A549 (cell line): ENCODE measurements around the gene SDF2L1. TPM values are rescaled to one million over a fixed set of nuclear protein-coding genes. Genes with fewer than 3 reads are reported as not detected.
A peak's percentile ranks its signal among the peaks of the same experiment; 100 is the strongest.
"Not testable (repeated sequence)": the region's sequence is repeated elsewhere in the genome, so short reads cannot be mapped to it uniquely, and the experiment has no call there.

Experiments
- ATAC-seq, 2 experiments: fragments of 200-7000 bp in 1 of 2; fragments of >200 bp in 1 of 2; cut with Nextera tagmentation in 1 of 2; cut with Tn5 transposase in 1 of 2; 3 replicates each; pipeline versions ENCODE4 v1.8.0 to v1.9.1; 2018 to 2020; ENCODE audit warnings: mild to moderate bottlenecking in 1 of 2, moderate library complexity in 1 of 2
- CTCF ChIA-PET: fragments of 300-600 bp; sonication (Branson Sonifier 250); formaldehyde crosslinking; extraction: SDS; loops from one replicate; lab custom pipeline; 2021; ENCODE audit warnings: antibody characterized with exemption, inconsistent platforms; lab: Yijun Ruan, JAX
- POLR2A ChIA-PET: fragments of 350-600 bp; formaldehyde crosslinking; extraction: SDS; loops from one replicate; lab custom pipeline; 2021; ENCODE audit warnings: antibody characterized with exemption, inconsistent platforms; lab: Yijun Ruan, JAX
- DNase-seq, 2 experiments: peaks; one replicate each; pipeline versions ENCODE4 v3.0.0 to v3.0.0-alpha.2; 2011 to 2016; ENCODE audit warnings: low read depth in 1 of 2, low spot score in 1 of 2
- FAIRE-seq: peaks from 2 replicates; lab custom pipeline; 2011; peaks lifted over from hg19 to GRCh38; lab: Jason Lieb, UNC
- H3K27ac ChIP-seq, 2 experiments: fragments of >200 bp; sonication (Bioruptor Twin); formaldehyde crosslinking; 3 replicates each; pipeline ENCODE4 v1.5.1; 2016 to 2017
- H3K4me1 ChIP-seq: fragments of >200 bp; sonication (Bioruptor Twin); formaldehyde crosslinking; 3 replicates; pipeline ENCODE4 v1.6.1; 2016
- H3K4me2 ChIP-seq: fragments of >200 bp; sonication (Bioruptor Twin); formaldehyde crosslinking; 3 replicates; pipeline ENCODE4 v1.6.1; 2016
- H3K4me3 ChIP-seq: fragments of >200 bp; sonication (Bioruptor Twin); formaldehyde crosslinking; 3 replicates; pipeline ENCODE4 v1.5.1; 2016
- H3K9me3 ChIP-seq: fragments of >200 bp; sonication (Bioruptor Twin); formaldehyde crosslinking; 3 replicates; pipeline ENCODE4 v1.6.1; 2016
- CBX2 ChIP-seq: fragments of 200-600 bp; sonication (generic); IDR thresholded peaks from 2 replicates; pipeline ENCODE4 v1.6.1; 2016; ENCODE audit warnings: low read depth, mild to moderate bottlenecking, borderline replicate concordance
- CBX8 ChIP-seq: fragments of 200-600 bp; sonication (generic); IDR thresholded peaks from 2 replicates; pipeline ENCODE4 v1.6.1; 2016
- CHD2 ChIP-seq: fragments of 150-350 bp; IDR thresholded peaks from 2 replicates; pipeline ENCODE4 v1.6.1; 2014; ENCODE audit warnings: low read length; ENCODE audit not compliant: partially characterized antibody
- ESRRA ChIP-seq: fragments of 150-350 bp; IDR thresholded peaks from 2 replicates; pipeline ENCODE4 v1.6.1; 2014; ENCODE audit warnings: mild to moderate bottlenecking, low read length, borderline replicate concordance
- FOXS1 ChIP-seq: fragments of 250-450 bp; sonication (Bioruptor Pico); IDR thresholded peaks from 2 replicates; pipeline ENCODE4 v1.5.0; 2020; ENCODE audit warnings: mild to moderate bottlenecking, moderate library complexity
- GATA3 ChIP-seq: IDR thresholded peaks from 2 replicates; pipeline ENCODE4 v1.6.1; 2012; ENCODE audit warnings: borderline replicate concordance
- HEYL ChIP-seq: fragments of 250-450 bp; sonication (Bioruptor Pico); IDR thresholded peaks from 2 replicates; pipeline ENCODE4 v1.8.0; 2021; ENCODE audit warnings: mild to moderate bottlenecking, moderate library complexity
- NPAS2 ChIP-seq: fragments of 250-450 bp; sonication (Bioruptor Pico); IDR thresholded peaks from 2 replicates; pipeline ENCODE4 v1.8.0; 2022; ENCODE audit warnings: mild to moderate bottlenecking, moderate library complexity, borderline replicate concordance
- RARB ChIP-seq: fragments of 250-450 bp; sonication (Bioruptor Pico); IDR thresholded peaks from 2 replicates; pipeline ENCODE4 v1.8.0; 2021; ENCODE audit warnings: mild to moderate bottlenecking, moderate library complexity
- TFCP2L1 ChIP-seq: fragments of 250-450 bp; sonication (Bioruptor Pico); IDR thresholded peaks from 2 replicates; pipeline ENCODE4 v1.5.0; 2021; ENCODE audit warnings: mild to moderate bottlenecking
- ZSCAN20 ChIP-seq: fragments of 250-450 bp; sonication (Bioruptor Pico); IDR thresholded peaks from 2 replicates; pipeline ENCODE4 v1.8.0; 2022; ENCODE audit warnings: mild to moderate bottlenecking, moderate library complexity
- WGBS: methylation state at CpG from one replicate; pipeline ENCODE4 v1.1.6; 2017; ENCODE audit errors: missing lambda C conversion rate; 5-methylcytosine and 5-hydroxymethylcytosine counted together
- polyA plus RNA-seq, 4 experiments: library from polyadenylated mRNA; depleted of rRNA in 3 of 4; stranded (reverse); fragments of >200 nt; fragmentation: RNase III in 1 of 4; extraction: RNeasy Plus Mini Kit Qiagen cat#74134 plus additional on column Dnase treatment in 1 of 4; gene quantifications; 2 replicates in 3 of 4; 3 replicates in 1 of 4; pipeline ENCODE4 v1.2.3, GENCODE V29; 2011 to 2017
- TF ChIP-seq, protein P1 (sequence below): fragments of 250-450 bp; sonication (Bioruptor Pico); IDR thresholded peaks from 2 replicates; pipeline ENCODE4 v1.5.0; 2021; ENCODE audit warnings: mild to moderate bottlenecking, moderate library complexity, borderline replicate concordance
- TF ChIP-seq, protein P2 (sequence below): IDR thresholded peaks from 2 replicates; pipeline ENCODE4 v1.6.1; 2012
- TF ChIP-seq, protein P3 (sequence below): fragments of >200 bp; sonication (Bioruptor Twin); formaldehyde crosslinking; IDR thresholded peaks from 2 replicates; pipeline ENCODE4 v1.6.1; 2016

Gene SDF2L1
- polyA plus RNA-seq, 2 of the 4 experiments (the other 2 are of a cell fraction) = 13.7 to 41.9 TPM

DNA sequence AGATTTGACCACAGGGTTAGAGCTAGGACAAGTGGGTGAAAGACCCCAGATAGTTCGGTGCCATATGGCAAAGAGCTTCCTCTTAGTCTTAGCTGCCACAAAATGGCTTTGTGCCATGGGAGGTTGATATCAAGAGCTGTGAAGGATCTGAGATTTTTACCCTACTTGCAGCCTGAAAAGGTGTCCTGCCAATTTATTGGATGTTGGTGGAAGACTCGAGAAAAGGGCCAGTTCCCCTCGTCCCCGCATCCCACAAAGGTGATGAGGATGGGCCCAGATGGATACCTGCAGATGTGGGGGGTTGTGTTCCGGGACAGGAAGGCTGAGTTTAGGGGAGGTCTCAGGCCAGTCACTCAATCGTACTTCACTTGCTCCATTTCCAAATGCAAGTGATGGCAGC, 39.5 kb upstream of the SDF2L1 start:
- no peak for DNase-seq
- H3K4me3 ChIP-seq = no peak overlapping the region
- H3K4me1 ChIP-seq = peaks cover 15% of the 10 kb centered on the region
- ChIA-PET CTCF (interaction anchor here (0.8 to 1.4 kb wide), 3 partner anchors 9 to 39 kb away, joined by 4 to 6 read pairs (median 5); no protein-coding TSS in a partner anchor), POLR2A (no interaction called here)
- 92% methylated on average over 6 of the region's 6 CpGs for WGBS
- no peak for FAIRE-seq
- H3K4me2 ChIP-seq = no peak overlapping the region
- TF ChIP-seq, protein P1, sequence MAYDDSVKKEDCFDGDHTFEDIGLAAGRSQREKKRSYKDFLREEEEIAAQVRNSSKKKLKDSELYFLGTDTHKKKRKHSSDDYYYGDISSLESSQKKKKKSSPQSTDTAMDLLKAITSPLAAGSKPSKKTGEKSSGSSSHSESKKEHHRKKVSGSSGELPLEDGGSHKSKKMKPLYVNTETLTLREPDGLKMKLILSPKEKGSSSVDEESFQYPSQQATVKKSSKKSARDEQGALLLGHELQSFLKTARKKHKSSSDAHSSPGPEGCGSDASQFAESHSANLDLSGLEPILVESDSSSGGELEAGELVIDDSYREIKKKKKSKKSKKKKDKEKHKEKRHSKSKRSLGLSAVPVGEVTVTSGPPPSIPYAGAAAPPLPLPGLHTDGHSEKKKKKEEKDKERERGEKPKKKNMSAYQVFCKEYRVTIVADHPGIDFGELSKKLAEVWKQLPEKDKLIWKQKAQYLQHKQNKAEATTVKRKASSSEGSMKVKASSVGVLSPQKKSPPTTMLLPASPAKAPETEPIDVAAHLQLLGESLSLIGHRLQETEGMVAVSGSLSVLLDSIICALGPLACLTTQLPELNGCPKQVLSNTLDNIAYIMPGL (CRISPR knock-in tag) = no peak
- no peak for TF ChIP-seq GATA3
- TF ChIP-seq CBX2 = no peak
- TF ChIP-seq, protein P2, sequence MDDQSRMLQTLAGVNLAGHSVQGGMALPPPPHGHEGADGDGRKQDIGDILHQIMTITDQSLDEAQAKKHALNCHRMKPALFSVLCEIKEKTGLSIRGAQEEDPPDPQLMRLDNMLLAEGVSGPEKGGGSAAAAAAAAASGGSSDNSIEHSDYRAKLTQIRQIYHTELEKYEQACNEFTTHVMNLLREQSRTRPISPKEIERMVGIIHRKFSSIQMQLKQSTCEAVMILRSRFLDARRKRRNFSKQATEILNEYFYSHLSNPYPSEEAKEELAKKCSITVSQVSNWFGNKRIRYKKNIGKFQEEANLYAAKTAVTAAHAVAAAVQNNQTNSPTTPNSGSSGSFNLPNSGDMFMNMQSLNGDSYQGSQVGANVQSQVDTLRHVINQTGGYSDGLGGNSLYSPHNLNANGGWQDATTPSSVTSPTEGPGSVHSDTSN = no peak
- no peak for TF ChIP-seq HEYL (CRISPR knock-in tag)
- TF ChIP-seq RARB = no peak
- no peak for ATAC-seq
- H3K9me3 ChIP-seq = no peaks in the 10 kb centered on the region
- H3K27ac ChIP-seq = no peak overlapping the region

DNA sequence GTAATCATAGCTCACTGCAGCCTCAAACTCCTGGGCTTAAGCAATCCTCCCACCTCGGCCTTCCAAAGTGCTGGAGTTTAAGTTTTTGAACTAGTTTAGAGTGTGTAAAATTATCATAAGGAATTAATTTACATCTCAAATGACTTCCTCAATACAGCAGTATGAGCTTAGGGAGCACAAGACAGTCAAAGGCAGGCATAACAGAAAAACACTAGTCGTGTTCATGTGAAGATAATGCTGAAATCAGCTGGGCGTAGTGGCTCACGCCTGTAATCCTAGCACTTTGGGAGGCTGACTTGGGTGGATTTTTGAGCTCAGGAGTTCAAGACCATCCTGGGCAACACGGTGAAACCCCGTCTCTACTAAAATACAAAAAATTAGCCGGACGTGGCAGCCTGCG, 38.1 kb upstream of the SDF2L1 start:
- no peak for TF ChIP-seq CBX8
- CTCF ChIA-PET = interaction anchor here (1.1 to 2.3 kb wide), 4 partner anchors 11 to 43 kb away, joined by 3 to 7 read pairs (median 4); no protein-coding TSS in a partner anchor

DNA sequence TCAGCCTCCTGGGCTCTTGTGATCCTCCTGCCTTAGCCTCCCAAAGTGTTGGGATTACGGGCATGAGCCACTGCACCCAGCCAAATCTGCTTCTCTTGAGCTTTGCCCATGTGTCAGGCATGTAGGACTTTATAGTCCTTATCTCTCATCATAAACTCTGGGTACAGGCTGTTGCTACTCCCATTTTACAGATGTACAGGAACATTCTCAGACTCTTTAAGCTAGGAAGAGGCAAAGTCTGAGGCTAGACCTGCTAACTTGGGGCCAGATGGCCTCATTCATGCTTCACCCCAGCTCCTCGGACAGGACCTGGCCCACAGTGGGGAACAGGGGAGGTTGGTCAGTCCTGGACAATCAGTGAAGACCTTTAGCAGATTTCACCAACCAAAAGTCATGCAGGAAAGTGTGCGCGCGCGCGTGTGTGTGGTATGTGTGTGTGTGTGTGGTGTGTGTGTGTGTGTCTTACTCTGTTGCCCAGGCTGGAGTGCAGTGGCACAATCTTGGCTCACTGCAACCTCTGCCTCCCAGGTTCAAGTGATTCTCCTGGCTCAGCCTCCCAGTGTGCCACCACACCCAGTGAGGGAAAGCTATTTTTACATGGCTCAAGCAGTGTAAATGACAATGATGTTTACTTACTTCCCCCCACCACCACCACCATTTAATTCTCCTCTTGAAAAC, 36.1 kb upstream of the SDF2L1 start:
- ATAC-seq = no peak
- H3K4me2 ChIP-seq = no peak overlapping the region
- H3K4me3 ChIP-seq = no peak overlapping the region
- no peak for FAIRE-seq
- CTCF ChIA-PET = interaction anchor here (1.1 to 2.3 kb wide), 3 partner anchors 9 to 37 kb away, joined by 3 to 7 read pairs (median 5); partner anchors contain the start of gene YDJC
- WGBS = 97% methylated on average over 7 of the region's 7 CpGs
- DNase-seq = no peak
- no peak overlapping the region for H3K27ac ChIP-seq
- H3K4me1 ChIP-seq = peaks cover 18% of the 10 kb centered on the region
- H3K9me3 ChIP-seq = no peaks in the 10 kb centered on the region
- TF ChIP-seq ESRRA (no peak), TFCP2L1 (no peak), CHD2 (no peak), NPAS2 (CRISPR knock-in tag) (no peak), FOXS1 (no peak)
- TF ChIP-seq, protein P3, sequence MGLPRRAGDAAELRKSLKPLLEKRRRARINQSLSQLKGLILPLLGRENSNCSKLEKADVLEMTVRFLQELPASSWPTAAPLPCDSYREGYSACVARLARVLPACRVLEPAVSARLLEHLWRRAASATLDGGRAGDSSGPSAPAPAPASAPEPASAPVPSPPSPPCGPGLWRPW = no peak
- TF ChIP-seq, all 56 proteins: peak for 0
- POLR2A ChIA-PET = interaction anchor here (1.5 kb wide), 1 partner anchor 23 kb away, joined by 3 read pairs; no protein-coding TSS in a partner anchor

More for the DNA sequence above, 38.1 kb upstream of the SDF2L1 start:
- Histone ChIP-seq H3K4me1 (peaks cover 18% of the 10 kb centered on the region), H3K4me2 (no peak overlapping the region), H3K27ac (no peak overlapping the region), H3K4me3 (no peak overlapping the region), H3K9me3 (no peaks in the 10 kb centered on the region)
- POLR2A ChIA-PET = no interaction called here
- no peak for DNase-seq
- ATAC-seq = no peak
- FAIRE-seq = no peak
- 93% methylated on average over 9 of the region's 9 CpGs for WGBS

DNA sequence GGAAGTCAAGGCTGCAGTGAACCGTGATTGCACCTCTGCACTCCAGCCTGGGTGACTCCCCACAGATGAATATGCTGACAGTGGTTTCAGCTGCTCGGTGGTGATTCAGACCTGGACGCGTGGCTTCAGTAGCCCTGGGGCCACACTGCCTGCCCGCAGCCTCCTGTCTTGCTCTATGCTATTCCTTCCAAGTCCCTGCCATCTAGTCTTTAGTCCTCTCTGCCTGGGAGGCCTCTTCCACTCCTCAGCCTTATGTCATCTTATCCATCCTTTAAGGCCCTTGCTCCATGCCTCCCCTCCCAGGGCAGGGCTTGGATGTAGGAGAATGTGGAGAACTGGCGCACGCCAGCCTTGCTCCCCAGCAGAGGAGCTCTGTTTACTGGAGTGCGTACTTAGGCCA, 35.3 kb upstream of the SDF2L1 start:
- CTCF ChIA-PET = interaction anchor here (1.1 to 1.7 kb wide), 3 partner anchors 22 to 40 kb away, joined by 3 to 7 read pairs (median 5); partner anchors contain the start of gene YDJC
- WGBS = 93% methylated on average over 8 of the region's 8 CpGs
- TF ChIP-seq ESRRA = no peak
- TF ChIP-seq TFCP2L1 = no peak
- no peak for TF ChIP-seq ZSCAN20 (CRISPR knock-in tag)
- H3K4me1 ChIP-seq = peaks cover 18% of the 10 kb centered on the region
- H3K4me2 ChIP-seq = no peak overlapping the region
- ATAC-seq = no peak
- peak overlapping the region in 1 of 2 experiments; percentile 84; a peak in 2 of 6 replicates for H3K27ac ChIP-seq
- FAIRE-seq = no peak
- no peak overlapping the region for H3K4me3 ChIP-seq
- H3K9me3 ChIP-seq = no peaks in the 10 kb centered on the region
- no peak for DNase-seq
- POLR2A ChIA-PET = interaction anchor here (1.5 kb wide), 1 partner anchor 22 kb away, joined by 3 read pairs; no protein-coding TSS in a partner anchor

DNA sequence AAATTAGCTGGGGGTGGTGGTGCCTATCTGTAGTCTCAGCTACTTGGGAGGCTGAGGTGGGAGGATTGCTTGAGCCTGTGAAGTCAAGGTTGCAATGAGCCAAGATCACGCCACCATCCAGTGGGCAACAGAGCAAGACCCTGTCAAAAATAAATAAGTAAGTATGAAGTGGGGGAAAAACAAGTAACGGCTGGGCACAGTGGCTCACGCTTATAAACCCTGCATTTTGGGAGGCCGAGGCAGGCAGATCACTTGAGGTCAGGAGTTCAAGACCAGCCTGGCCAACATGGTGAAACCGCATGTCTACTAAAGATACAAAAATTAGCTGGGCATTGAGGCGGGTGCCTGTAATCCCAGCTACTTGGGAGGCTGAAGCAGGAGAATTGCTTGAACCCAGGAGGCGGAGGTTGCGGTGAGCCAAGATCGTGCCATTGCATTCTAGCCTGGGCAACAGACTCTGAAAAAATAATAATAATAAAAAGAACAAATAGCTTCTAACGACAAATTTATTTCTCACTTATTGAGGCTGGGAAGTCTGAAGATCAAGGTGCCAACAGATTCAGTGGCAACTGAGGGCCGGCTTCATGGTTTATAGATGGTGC, 32.4 kb upstream of the SDF2L1 start:
- peaks cover 18% of the 10 kb centered on the region for H3K4me1 ChIP-seq
- CTCF ChIA-PET = interaction anchor here (0.9 to 1.1 kb wide), 3 partner anchors 11 to 33 kb away, joined by 3 to 5 read pairs (median 4); no protein-coding TSS in a partner anchor
- FAIRE-seq, H3K4me2 ChIP-seq, DNase-seq, ATAC-seq, H3K27ac ChIP-seq, H3K4me3 ChIP-seq, POLR2A ChIA-PET, H3K9me3 ChIP-seq: not testable (repeated sequence)
- WGBS = 94% methylated on average over 11 of the region's 11 CpGs
